Bronchial epithelial cell (primary cell): ENCODE data around the gene GARNL3. TPM values are rescaled to one million over a fixed set of nuclear protein-coding genes. Genes with fewer than 3 reads are reported as not detected.

ENCODE experiments used
- DNase-seq: peaks from one replicate; pipeline ENCODE4 v3.0.0-alpha.2; 2010; ENCODE audit warnings: low read depth
- FAIRE-seq: peaks from 2 replicates; lab custom pipeline; 2011; peaks lifted over from hg19 to GRCh38; lab: Jason Lieb, UNC
- H3K27me3 ChIP-seq: 2 replicates; pipeline ENCODE4 v1.5.1; 2011; ENCODE audit warnings: low read length; ENCODE audit not compliant: control insufficient read depth, insufficient read depth
- H3K36me3 ChIP-seq: 2 replicates; pipeline ENCODE4 v1.5.1; 2011; ENCODE audit warnings: low read length; ENCODE audit not compliant: control insufficient read depth, insufficient read depth
- H3K4me3 ChIP-seq: 2 replicates; pipeline ENCODE4 v1.5.1; 2011; ENCODE audit warnings: mild to moderate bottlenecking, low read depth, low read length, control low read depth
- total RNA-seq: library from RNA; depleted of rRNA; stranded (reverse); fragments of >200 nt; gene quantifications from 2 replicates; pipeline ENCODE4 v1.2.1, GENCODE V29; 2014
- TF ChIP-seq, protein P1 (sequence below): IDR thresholded peaks from 2 replicates; pipeline ENCODE4 v1.5.1; 2011; ENCODE audit warnings: mild to moderate bottlenecking, moderate library complexity, low read length, control low read depth, inconsistent platforms; ENCODE audit not compliant: insufficient read depth, severe bottlenecking

The GARNL3 gene
- total RNA-seq, 1 donor from 2014 or later, result 2.4 TPM

DNA sequence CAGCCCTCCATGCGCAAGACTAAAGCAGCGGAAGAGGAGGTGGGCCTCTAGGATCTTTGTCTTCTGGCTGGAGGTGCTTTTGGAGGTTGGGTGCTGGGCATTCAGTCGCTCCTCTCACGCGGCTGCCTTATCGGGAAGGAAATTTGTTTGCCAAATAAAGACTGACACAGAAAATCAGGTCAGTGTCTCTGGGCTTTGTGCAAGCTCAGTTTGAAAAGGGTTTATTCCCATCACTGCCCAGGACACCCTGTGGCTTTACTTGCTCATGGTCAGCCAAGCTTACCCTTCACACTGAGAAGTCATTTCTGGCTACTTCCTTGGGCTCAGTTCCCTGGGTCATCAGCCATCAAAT, 142.9 kb downstream of the GARNL3 start:
- TF ChIP-seq, protein P1, sequence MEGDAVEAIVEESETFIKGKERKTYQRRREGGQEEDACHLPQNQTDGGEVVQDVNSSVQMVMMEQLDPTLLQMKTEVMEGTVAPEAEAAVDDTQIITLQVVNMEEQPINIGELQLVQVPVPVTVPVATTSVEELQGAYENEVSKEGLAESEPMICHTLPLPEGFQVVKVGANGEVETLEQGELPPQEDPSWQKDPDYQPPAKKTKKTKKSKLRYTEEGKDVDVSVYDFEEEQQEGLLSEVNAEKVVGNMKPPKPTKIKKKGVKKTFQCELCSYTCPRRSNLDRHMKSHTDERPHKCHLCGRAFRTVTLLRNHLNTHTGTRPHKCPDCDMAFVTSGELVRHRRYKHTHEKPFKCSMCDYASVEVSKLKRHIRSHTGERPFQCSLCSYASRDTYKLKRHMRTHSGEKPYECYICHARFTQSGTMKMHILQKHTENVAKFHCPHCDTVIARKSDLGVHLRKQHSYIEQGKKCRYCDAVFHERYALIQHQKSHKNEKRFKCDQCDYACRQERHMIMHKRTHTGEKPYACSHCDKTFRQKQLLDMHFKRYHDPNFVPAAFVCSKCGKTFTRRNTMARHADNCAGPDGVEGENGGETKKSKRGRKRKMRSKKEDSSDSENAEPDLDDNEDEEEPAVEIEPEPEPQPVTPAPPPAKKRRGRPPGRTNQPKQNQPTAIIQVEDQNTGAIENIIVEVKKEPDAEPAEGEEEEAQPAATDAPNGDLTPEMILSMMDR, result no peak
- DNase-seq (no peak), FAIRE-seq (no peak)
- no peaks in the 10 kb centered on the region for H3K27me3 ChIP-seq
- H3K4me3 ChIP-seq, result no peak overlapping the region
- peaks cover 14% of the 10 kb centered on the region for H3K36me3 ChIP-seq

DNA sequence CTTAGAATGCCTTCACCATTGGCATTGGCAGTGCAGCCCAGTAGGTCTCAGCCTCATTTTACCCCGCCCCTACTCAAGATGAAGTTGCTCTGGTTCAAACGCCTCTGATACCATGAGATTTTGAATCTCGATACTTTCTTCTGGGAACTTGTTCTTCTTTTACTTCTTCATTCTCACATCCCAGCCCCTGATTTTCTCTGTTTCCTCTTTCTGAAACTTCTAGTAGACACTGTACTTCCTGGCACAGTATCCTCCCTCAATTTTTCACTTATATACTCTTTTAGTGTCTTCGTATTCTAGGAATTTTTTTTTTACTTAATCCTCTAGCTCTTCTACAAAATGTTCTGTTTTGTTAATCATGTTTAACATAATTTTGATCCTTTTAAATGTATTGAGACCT, 146.5 kb downstream of the GARNL3 start:
- H3K4me3 ChIP-seq, result no peak overlapping the region
- DNase-seq, result no peak
- no peak for FAIRE-seq
- no peaks in the 10 kb centered on the region for H3K27me3 ChIP-seq
- TF ChIP-seq, protein P1, result no peak
- peaks cover 4% of the 10 kb centered on the region for H3K36me3 ChIP-seq

DNA sequence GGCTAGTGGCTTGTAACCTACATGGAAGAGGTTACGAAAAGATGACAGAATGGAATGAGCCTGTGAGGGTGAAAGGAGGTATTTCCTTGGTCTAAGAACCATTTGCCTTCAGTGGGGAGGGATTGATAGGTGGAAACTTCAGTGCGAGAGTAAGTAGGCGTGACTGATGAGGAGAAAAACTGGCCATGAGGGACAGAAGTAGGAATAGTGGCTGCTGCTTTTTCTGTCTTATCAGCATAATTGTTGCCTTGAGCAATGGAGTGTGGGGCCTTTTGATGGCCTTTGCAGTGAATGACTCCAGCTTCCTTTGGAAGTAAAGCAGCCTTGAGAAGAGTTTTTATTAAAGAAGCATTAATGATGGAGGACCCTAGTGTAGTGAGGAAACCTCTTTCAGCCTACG, 150.6 kb downstream of the GARNL3 start:
- H3K36me3 ChIP-seq, result no peaks in the 10 kb centered on the region
- TF ChIP-seq, protein P1, result no peak
- H3K4me3 ChIP-seq, result no peak overlapping the region
- no peaks in the 10 kb centered on the region for H3K27me3 ChIP-seq
- DNase-seq, result no peak
- FAIRE-seq, result no peak

DNA sequence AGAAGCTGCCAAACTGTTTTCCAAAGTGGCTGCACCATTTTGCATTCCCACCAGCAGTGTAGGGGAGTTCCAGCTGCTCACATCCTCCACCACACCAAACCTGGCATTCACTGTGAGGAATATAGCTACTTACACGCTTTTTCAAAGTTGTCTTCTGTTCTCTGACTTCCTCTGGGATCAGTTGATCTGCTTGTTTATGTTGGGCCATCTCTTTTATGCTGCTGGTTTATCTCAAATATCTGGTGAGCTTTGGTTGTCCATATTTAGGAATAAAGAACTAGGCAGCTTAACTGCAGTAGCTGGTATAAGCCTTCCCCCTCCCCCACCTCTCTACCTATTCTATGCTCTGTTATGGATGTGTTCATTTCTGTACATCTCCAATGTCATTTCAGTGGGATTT, 151.1 kb downstream of the GARNL3 start:
- TF ChIP-seq, protein P1, result no peak
- no peak overlapping the region for H3K4me3 ChIP-seq
- H3K27me3 ChIP-seq, result no peaks in the 10 kb centered on the region

DNA sequence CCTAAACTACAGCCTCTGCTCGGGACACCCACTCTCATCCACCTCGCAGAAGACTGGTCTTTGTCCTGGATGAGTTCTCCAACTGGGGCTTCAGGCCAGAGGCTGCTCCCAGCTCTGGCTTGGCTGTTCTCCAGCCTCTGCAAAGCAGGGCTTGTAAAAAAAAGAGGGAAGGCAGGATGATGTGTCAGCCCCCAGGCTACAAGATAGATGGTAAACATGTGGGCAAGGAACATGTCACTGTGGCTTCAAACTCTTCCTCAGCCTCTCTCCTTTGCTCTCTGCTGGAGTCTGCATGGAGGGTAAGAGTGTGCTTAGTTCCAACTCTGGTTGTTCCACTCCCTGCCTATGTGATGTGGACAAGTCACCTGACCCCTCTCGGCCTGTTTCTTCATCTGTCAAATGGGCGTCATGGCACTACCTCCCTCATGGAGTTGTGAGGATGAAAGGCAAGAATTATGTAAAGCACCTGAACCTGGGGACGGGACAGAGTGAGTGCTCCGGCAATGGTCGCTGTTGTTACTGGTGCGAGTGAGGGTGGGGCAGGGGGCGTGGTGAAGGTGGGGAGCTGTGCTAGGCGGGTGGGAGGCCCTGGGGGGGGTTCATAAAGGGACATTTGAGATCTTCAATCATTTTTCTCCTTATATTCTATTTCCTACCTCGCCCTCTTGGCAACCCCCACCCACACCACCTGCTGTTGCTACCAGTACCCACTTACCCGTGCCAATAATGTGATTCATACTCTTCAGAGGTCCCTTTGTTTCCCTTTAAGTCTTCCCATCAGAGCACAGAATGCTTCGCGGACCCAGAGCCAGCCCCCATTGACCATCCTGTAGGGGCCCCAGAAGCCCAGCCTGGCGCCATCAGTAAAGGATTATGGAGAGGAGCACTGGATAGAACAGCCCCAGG, 152.8 kb downstream of the GARNL3 start:
- FAIRE-seq (no peak), DNase-seq (peak; percentile 91)
- Histone ChIP-seq H3K4me3 (no peak overlapping the region), H3K27me3 (no peaks in the 10 kb centered on the region), H3K36me3 (no peaks in the 10 kb centered on the region)
- TF ChIP-seq, protein P1, result no peak

More for the DNA sequence above, 151.1 kb downstream of the GARNL3 start:
- H3K36me3 ChIP-seq, result no peaks in the 10 kb centered on the region
- DNase-seq, result no peak
- no peak for FAIRE-seq
